NT2/D1 (cell line): ENCODE results near the gene AHNAK.

Experiments used
- DNase-seq: peaks from one replicate; pipeline ENCODE4 v3.0.0-alpha.2; 2011; ENCODE audit warnings: low read depth, low spot score
- H3K27me3 ChIP-seq: 2 replicates; pipeline ENCODE4 v1.6.0; 2011; ENCODE audit warnings: mild to moderate bottlenecking; ENCODE audit not compliant: insufficient read length, insufficient read depth
- H3K36me3 ChIP-seq: 2 replicates; pipeline ENCODE4 v1.6.1; 2011; ENCODE audit warnings: mild to moderate bottlenecking, low read length, mixed read lengths; ENCODE audit not compliant: insufficient read depth, insufficient read length
- H3K4me1 ChIP-seq: 2 replicates; pipeline ENCODE4 v1.5.1; 2011; ENCODE audit not compliant: insufficient read depth, insufficient read length
- H3K4me3 ChIP-seq: 2 replicates; pipeline ENCODE4 v1.5.1; 2011; ENCODE audit warnings: low read depth; ENCODE audit not compliant: insufficient read length
- H3K9ac ChIP-seq: 2 replicates; pipeline ENCODE4 v1.6.0; 2011; ENCODE audit warnings: low read depth; ENCODE audit not compliant: insufficient read length
- H3K9me3 ChIP-seq: 2 replicates; pipeline ENCODE4 v1.5.1; 2011; ENCODE audit warnings: mild to moderate bottlenecking, low read length; ENCODE audit not compliant: insufficient read depth
- SUZ12 ChIP-seq: IDR thresholded peaks from 2 replicates; pipeline ENCODE4 v1.6.1; 2011; ENCODE audit not compliant: insufficient read length, insufficient read depth; ENCODE audit errors: extremely low read depth
- YY1 ChIP-seq: IDR thresholded peaks from 2 replicates; pipeline ENCODE4 v1.6.1; 2011; ENCODE audit not compliant: insufficient read length, insufficient read depth
- ZNF274 ChIP-seq: IDR thresholded peaks from 2 replicates; pipeline ENCODE4 v1.6.1; 2011; ENCODE audit warnings: mild to moderate bottlenecking, low read depth, low read length

Gene AHNAK

GRCh38 chr11:62446091-62446490, 100.5 kb downstream of the AHNAK start:
- Histone ChIP-seq H3K36me3 (no peaks in the 10 kb centered on the region), H3K9me3 (no peaks in the 10 kb centered on the region), H3K4me3 (no peak overlapping the region), H3K9ac (no peak overlapping the region), H3K4me1 (peaks cover 3% of the 10 kb centered on the region), H3K27me3 (peaks cover 8% of the 10 kb centered on the region)
- no peak for DNase-seq
- no peak for TF ChIP-seq SUZ12
- no peak for TF ChIP-seq YY1

GRCh38 chr11:62445314-62445740, 101.3 kb downstream of the AHNAK start:
- H3K4me1 ChIP-seq, result peaks cover 3% of the 10 kb centered on the region
- H3K9me3 ChIP-seq, result no peaks in the 10 kb centered on the region
- no peak overlapping the region for H3K4me3 ChIP-seq
- DNase-seq, result no peak
- H3K27me3 ChIP-seq, result peaks cover 8% of the 10 kb centered on the region
- H3K9ac ChIP-seq, result no peak overlapping the region
- H3K36me3 ChIP-seq, result no peaks in the 10 kb centered on the region
- TF ChIP-seq ZNF274, result no peak
- TF ChIP-seq YY1, result no peak
- TF ChIP-seq SUZ12, result no peak

GRCh38 chr11:62444835-62445234, 101.8 kb downstream of the AHNAK start:
- TF ChIP-seq SUZ12 (no peak), ZNF274 (no peak), YY1 (no peak)
- no peak overlapping the region for H3K4me3 ChIP-seq
- H3K9me3 ChIP-seq, result no peaks in the 10 kb centered on the region
- H3K36me3 ChIP-seq, result no peaks in the 10 kb centered on the region
- no peak overlapping the region for H3K9ac ChIP-seq
- peaks cover 4% of the 10 kb centered on the region for H3K4me1 ChIP-seq
- H3K27me3 ChIP-seq, result peaks cover 8% of the 10 kb centered on the region
- DNase-seq, result no peak

- H3K9me3 ChIP-seq, result no peaks in the 10 kb centered on the region
- H3K4me1 ChIP-seq, result peaks cover 5% of the 10 kb centered on the region
- no peak for DNase-seq
- H3K9ac ChIP-seq, result no peak overlapping the region
- peaks cover 8% of the 10 kb centered on the region for H3K27me3 ChIP-seq
- no peaks in the 10 kb centered on the region for H3K36me3 ChIP-seq
- no peak overlapping the region for H3K4me3 ChIP-seq
- TF ChIP-seq YY1, result no peak
- TF ChIP-seq ZNF274, result no peak
- TF ChIP-seq SUZ12, result no peak
Measured at GRCh38 chr11:62444236-62444833, 102.3 kb downstream of the AHNAK start.

- H3K9ac ChIP-seq, result no peak overlapping the region
- H3K27me3 ChIP-seq, result peaks cover 8% of the 10 kb centered on the region
- H3K9me3 ChIP-seq, result no peaks in the 10 kb centered on the region
- H3K4me1 ChIP-seq, result peaks cover 5% of the 10 kb centered on the region
- H3K4me3 ChIP-seq, result no peak overlapping the region
- TF ChIP-seq SUZ12 (no peak), ZNF274 (no peak), YY1 (no peak)
- no peak for DNase-seq
- no peaks in the 10 kb centered on the region for H3K36me3 ChIP-seq
Measured at GRCh38 chr11:62443390-62444235, 103.0 kb downstream of the AHNAK start.

GRCh38 chr11:62439785-62440602, 106.6 kb downstream of the AHNAK start:
- Histone ChIP-seq H3K9ac (no peak overlapping the region), H3K4me1 (peaks cover 5% of the 10 kb centered on the region), H3K36me3 (no peaks in the 10 kb centered on the region), H3K9me3 (no peaks in the 10 kb centered on the region), H3K4me3 (no peak overlapping the region), H3K27me3 (no peaks in the 10 kb centered on the region)
- no peak for DNase-seq
- no peak for TF ChIP-seq YY1
- no peak for TF ChIP-seq SUZ12
- TF ChIP-seq ZNF274, result no peak

GRCh38 chr11:62438641-62439040, 108.0 kb downstream of the AHNAK start:
- H3K9me3 ChIP-seq, result no peaks in the 10 kb centered on the region
- H3K4me1 ChIP-seq, result peaks cover 6% of the 10 kb centered on the region
- DNase-seq, result no peak
- H3K36me3 ChIP-seq, result no peaks in the 10 kb centered on the region
- no peaks in the 10 kb centered on the region for H3K27me3 ChIP-seq
- H3K9ac ChIP-seq, result no peak overlapping the region
- TF ChIP-seq ZNF274, result no peak
- no peak for TF ChIP-seq YY1
- TF ChIP-seq SUZ12, result no peak
- H3K4me3 ChIP-seq, result no peak overlapping the region
